ELR (cell line): ENCODE data around the gene MUC3A.
A peak's percentile ranks its signal among the peaks of the same experiment; 100 is the strongest.
"Not testable (repeated sequence)": the region's sequence is repeated elsewhere in the genome, so short reads cannot be mapped to it uniquely, and the experiment has no call there.

Experiments
- DNase-seq: peaks from one replicate; pipeline ENCODE4 v3.0.0-alpha.2; 2015; ENCODE audit warnings: low read depth

MUC3A gene, protein sequence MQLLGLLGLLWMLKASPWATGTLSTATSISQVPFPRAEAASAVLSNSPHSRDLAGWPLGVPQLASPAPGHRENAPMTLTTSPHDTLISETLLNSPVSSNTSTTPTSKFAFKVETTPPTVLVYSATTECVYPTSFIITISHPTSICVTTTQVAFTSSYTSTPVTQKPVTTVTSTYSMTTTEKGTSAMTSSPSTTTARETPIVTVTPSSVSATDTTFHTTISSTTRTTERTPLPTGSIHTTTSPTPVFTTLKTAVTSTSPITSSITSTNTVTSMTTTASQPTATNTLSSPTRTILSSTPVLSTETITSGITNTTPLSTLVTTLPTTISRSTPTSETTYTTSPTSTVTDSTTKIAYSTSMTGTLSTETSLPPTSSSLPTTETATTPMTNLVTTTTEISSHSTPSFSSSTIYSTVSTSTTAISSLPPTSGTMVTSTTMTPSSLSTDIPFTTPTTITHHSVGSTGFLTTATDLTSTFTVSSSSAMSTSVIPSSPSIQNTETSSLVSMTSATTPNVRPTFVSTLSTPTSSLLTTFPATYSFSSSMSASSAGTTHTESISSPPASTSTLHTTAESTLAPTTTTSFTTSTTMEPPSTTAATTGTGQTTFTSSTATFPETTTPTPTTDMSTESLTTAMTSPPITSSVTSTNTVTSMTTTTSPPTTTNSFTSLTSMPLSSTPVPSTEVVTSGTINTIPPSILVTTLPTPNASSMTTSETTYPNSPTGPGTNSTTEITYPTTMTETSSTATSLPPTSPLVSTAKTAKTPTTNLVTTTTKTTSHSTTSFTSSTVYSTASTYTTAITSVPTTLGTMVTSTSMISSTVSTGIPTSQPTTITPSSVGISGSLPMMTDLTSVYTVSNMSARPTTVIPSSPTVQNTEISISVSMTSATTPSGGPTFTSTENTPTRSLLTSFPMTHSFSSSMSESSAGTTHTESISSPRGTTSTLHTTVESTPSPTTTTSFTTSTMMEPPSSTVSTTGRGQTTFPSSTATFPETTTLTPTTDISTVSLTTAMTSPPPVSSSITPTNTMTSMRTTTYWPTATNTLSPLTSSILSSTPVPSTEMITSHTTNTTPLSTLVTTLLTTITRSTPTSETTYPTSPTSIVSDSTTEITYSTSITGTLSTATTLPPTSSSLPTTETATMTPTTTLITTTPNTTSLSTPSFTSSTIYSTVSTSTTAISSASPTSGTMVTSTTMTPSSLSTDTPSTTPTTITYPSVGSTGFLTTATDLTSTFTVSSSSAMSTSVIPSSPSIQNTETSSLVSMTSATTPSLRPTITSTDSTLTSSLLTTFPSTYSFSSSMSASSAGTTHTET (N-terminal part only)

DNA sequence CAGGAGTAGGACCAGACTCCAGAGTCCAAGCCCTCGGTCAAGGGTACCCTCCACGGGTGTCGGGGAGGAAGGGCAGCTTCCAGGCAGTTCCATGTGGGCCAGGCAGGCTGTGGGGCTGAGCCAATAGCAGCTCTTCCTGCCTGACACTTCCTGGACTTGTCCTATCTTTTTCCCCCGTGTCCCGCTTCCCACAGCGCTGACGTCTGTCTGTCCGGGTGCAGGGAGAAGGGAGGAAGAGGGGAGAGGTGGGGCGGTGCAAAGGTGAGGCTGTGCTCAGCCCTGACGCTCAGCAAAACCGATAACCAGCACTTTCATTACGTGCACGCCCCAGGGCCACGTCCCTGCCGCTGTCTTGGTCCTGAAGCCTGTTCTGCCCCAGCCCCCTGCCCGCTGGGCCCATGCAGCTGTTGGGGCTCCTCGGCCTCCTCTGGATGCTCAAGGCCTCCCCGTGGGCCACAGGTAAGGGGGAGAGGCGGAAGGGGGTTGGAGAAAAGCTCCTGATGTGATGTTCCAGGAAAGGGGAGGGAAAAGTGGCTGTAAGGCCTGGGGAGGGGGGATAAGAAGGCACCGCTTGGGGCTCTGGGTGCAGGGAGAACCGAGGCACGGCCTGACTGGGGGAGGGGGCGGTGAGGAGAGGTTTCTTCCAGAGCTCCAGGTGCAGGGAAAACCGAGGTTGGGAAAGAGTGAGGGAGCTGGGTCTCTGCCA lies at the start of gene MUC3A:
MUC3A (plus strand) TSS at position 308 of the 706 bp plus-strand sequence; CDS start at position 399, 91 bp downstream.
- DNase-seq: no peak

DNA sequence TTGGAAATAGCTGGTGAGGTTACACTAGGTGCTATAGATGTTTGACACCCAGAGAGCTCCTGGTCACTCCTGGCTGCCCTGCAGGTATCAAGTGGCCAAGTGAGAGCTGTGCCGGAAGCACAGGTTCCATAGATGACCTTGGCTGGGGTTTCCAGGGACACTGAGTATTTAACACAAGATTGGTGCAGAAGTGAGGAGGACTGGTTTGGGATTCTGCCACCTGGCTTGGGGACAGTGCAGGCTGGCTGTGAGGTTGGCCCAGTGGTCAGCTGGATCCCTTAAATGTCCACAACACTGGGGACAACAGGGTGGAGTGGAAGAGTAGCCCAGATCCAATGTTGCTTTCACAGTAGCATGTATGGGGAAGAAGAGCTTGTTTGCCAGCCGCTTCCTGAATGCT lies 48.4 kb upstream of the MUC3A start:
- DNase-seq: no peak

DNA sequence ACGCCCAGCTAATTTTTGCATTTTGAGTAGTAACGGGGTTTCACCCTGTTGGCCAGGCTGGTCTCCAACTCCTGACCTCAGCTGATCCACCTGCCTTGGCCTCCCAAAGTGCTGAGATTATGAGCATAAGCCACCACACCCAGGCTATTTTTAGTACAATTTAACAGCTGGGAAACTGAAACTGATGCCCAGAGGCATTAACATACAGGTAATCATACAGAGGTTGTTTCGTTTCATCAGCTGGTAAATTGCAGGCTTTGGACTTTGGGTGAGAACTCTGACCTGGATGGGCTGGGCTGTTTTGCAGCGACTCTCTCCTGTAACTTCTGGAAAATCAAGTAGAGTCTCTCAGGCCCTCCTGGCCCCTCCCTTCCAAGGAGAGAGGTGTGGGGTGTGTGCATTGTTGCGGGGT lies 47.4 kb upstream of the MUC3A start:
- DNase-seq: no peak

DNA sequence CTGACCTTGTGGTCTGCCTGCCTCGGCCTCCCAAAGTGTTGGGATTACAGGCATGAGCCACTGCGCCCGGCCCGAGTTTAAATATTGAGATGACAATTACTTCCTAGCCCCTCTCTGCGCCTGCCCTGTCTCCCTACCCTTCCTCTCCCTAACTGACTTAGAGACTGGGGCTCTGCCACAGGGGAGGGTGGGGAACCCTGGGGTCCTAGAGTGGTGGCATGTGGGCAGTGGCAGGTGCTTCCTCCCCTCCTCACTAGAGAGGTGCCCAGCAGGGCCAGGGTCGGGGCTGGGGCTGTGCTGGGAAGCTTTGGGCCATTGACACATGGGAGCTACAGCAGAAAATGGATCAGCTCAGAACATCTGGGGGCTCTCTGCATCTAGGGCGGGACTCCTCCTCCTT lies 46.7 kb upstream of the MUC3A start:
- DNase-seq: no peak

DNA sequence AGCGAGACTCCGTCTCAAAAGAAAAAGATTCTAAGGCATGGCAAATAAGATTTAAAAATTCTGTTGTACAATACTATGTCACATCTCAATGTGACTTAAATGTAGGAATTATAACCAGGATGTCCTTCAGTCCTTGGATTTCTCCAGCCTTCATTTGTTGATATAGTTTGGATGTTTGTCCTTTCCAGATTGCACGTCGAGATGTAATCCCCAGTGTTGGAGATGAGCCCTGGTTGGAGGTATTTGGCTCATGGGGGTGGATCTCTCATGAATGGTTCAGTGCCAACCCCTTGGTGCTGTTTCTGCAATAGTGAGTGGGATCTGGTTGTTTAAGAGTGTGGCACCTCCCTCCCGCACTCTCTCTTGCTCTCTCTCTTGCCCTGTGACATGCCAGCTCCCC lies 40.8 kb upstream of the MUC3A start:
- no peak for DNase-seq

DNA sequence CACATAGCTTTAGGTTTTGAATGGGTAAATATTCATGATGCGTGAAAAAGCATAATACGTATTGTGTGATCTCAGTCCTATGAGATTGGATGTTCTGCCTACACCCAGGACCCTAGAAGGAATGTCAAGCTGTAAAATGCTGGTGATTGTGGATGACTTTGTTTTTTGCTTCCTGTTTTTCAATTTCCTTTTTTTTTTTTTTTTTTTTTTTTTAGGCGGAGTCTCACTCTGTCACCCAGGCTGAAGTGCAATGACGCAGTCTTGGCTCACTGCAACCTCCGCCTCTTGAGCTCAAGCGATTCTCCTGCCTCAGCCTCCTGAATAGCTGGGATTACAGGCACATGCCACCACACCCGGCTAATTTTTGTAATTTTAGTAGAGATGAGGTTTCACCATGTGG lies 38.9 kb upstream of the MUC3A start:
- not testable (repeated sequence) for DNase-seq

DNA sequence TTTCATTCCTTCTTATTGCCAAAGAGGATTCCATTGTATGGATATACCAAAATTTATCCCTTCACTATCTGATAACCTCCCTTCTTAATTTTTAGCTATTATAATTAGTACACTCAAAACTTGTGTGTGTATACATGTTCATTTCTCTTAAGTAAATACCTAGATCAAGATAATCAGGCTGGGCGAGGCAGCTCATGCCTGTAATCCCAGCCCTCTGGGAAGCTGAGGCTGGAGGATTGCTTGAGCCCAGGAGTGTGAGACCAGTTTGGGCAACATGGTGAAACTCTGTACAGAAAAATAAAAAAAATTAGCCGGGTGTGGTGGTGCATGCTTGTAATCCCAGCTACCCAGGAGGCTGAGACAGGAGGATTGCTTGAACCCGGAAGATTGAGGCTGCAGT lies 37.9 kb upstream of the MUC3A start:
- DNase-seq: no peak

DNA sequence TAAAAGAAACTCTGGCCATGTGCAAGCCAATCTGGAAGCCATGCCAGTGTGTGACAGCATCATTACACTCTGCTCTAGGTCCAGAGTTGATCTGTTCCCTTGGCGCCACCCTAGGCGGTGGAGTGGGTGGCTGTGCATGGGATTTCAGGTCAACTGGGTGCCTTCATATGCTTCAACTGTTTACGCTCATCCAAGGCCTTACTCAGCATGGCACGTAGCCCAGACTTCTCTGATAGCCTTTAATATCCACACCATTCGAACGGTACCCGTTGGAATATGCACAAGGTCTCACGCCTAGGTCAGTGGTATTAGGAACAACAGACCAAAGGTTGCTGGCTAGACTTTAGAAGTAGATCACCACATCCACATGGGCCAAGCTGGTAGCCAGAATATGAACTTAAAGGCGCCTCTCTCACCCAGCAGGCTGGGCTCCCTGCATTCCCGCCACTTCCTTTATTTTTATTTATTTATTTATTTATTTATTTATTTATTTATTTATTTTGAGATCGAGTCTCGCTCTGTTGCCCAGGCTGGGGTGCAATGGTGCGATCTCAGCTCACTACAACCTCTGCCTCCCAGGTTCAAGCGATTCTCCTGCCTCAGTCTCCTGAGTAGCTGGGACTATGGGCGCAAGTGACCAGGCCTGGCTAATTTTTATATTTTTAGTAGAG lies 35.0 kb upstream of the MUC3A start:
- no peak for DNase-seq

DNA sequence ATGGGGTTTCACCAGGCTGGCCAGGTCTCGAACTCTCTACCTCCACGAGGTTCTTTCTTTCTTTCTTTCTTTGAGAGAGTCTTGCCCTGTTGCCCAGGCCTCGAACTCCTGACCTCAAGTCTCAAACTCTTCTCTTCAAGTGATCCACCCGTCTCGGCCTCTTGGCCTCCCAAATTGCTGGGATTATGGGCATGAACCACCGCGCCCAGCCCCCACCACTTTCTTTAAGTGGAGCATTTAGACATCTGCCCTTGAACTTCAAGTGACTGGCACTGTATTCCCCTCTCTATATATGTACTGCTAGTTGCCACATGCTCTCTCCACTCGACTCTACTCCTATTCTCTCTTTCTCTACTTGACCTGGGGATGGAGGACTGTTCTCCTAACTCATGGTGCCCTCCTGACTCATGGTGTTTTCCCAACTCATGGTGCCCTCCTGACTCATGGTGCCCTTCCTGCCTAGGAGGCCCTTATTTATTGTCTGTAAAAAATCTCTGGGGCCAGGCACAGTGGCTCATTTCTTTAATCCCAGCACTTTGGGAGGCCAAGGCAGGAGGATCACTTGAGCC lies 34.4 kb upstream of the MUC3A start:
- peak; percentile 25 for DNase-seq

DNA sequence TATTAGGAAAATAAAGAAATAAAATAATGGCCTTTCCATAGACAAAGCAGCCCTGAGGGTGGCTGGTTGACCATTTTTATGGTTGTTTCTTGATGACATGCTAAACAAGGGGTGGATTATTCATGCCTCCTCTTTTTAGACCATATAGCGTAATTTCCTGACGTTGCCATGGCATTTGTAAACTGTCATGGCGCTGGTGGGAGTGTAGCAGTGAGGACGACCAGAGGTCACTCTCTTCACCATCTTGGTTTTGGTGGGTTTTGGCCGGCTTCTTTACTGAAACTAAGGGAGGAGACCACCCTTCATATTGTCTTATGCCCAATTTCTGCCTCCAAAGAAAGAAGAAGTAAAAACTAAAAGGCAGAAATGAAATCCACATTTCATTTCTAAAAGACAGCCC lies 30.0 kb upstream of the MUC3A start:
- DNase-seq: not testable (repeated sequence)

DNA sequence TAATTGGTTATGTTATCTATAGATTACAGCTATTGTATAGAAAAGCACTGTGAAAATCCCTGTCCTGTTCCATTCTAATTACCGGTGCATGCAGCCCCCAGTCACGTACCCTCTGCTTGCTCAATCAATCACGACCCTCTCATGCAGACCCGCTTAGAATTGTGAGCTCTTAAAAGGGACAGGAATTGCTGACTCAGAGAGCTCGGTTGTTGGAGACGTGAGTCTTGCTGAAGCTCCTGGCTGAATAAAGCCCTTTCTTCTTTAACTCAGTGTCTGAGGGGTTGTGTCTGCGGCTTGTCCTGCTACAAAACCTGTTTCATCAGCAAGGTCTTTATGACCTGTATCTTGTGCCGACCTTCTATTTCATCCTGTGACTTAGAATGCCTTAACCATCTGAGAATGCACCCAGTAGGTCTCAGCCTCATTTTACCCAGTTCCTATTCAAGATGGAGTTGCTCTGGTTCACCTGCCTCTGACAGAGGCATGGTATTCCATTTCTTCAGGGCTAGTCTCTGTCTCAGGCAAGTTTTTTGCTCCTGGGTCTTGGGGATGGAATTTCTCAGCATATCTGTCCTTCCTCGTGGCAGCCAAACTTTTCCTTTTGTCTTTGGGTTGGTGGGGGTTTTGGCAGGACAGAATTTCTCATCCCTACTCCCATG lies 29.4 kb upstream of the MUC3A start:
- not testable (repeated sequence) for DNase-seq

DNA sequence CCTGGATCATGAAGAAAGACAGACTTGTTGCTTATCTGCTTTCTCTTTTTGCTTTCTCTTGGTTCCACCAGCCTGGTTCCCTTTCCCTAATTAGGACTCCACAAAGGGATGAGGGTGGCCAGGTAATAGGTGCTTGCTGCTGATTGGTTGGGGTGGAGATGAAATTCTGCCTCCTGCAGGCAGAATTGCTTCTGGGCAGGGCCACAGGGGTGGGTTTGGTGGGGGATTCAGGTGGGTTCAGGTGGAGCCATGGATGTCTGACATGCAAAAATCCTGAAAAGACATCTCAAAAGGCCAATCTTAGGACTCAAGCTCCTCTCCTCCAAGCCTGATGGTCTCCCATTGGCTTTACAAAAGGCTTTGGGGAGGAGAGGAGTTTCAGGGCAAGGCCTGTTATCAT lies 28.3 kb upstream of the MUC3A start:
- DNase-seq: no peak

DNA sequence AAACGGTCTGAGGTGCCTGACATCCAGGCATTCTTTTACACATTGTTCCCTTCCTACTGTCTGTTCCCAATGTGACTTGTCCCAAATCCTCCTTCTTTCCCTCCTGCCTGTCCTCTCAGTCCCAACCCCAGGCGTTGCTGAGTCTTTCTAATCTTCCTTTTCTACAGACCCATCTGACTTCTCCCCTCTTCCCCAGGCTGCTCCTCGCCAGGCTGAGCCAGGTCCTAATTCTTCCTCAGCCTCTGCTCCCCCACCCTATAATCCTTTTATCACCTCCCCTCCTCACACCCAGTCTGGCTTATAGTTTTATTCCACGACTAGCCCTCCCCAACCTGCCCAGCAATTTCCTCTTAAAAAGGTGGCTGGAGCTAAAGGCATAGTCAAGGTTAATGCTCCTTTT lies 25.7 kb upstream of the MUC3A start:
- DNase-seq: not testable (repeated sequence)

DNA sequence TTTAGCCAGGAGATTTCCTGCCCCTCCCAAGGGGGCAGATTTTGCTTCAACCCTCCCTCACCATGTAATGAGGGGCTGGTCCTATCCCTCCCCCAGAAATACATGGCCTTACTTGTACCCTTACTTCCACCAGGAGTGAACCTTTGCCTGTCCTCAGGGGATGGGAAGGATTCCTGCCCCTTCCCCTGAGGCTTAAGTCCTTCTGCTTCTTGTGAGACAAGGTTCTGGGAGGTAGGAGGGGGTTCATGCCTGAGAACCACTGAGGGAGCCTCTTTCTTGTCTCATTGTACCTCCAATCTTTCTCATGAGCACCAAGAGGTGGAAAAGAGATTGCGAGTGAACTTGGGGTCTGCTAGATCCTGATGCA lies 19.5 kb upstream of the MUC3A start:
- DNase-seq: no peak

DNA sequence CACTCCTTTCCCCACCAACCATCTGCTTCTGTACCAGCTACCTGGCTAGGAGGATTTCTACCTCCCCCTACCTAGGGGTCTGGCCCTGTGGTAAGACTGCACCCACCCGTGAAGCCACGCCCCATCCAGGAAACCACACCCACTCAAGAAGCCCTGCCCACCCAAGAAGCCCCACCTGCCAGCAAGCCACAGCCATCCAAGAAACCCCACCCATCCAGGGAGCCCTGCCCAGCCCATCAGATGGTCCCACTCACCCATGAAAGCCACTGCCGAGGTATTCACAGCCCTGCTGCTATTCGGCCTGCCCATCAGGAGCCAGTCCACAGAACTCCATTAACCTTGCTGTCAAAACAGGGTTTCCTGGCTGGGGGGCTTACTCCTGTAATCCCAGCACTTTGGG lies 15.6 kb upstream of the MUC3A start:
- DNase-seq: no peak

DNA sequence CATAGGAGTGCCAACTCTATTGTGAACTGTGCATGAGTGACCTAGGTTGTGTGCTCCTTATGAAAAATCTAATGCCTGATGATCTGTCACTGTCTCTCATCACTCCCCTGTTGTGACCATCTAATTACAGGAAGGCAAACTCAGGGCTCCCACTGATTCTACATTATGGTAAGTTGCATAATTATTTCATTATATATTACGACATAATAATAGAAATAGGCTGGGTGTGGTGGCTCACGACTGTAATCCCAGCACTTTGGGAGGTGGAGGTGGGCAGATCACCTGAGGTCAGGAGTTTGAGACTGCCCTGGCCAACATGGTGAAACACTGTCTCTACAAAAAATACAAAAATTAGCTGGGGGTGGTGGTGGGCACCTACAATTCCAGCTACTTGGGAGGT lies 14.0 kb upstream of the MUC3A start:
- not testable (repeated sequence) for DNase-seq

DNA sequence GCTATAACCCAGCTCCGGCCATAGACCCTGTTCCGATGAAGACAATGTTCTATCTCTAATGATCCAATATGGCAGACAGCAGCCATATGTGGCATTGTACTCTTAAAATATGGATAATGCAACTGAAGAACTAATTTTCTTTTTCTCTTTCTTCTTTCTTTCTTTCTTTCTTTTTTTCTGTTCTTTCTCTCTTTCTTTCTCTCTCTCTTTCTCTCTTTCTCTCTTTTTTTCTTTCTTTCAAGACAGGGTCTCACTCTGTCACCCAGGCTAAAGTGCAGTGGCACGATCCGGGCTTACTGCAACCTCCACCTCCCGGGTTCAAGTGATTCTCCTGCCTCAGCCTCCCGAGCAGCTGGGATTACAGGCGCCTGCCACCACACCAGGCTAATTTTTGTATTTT lies 13.2 kb upstream of the MUC3A start:
- not testable (repeated sequence) for DNase-seq

DNA sequence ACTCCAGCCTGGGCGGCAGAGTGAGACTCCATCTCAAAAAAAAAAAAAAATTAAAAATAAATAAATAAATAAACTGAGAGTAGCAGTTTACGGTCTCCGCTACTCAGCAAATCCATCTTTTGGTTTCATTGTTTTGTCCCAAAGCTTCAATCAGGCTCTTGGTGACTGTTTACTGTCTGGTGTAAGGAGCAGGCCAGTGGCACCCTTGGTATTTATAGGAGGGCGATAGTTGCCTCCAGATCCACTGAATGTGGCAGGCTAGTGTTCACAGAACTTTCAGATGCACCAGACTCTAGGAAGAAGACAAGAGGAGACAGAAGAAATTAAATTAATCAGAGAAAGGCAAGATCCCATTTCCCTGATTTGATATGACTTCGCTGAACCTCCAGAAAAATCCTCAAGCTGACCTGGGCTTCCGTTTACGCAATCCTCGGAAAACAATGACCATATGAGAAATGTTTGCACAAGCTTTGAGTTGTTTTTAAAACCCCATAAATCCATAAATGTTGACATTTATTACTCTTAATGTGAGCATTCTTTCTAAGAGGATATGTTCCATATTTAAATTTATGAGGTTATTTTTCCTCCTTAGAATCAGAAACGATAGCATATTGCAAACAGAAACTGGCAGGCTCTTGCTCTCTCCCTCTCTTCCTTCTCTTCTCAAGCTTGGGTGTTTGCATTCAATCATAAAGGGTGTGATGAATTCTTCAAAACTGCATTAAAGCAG lies 7.1 kb upstream of the MUC3A start:
- no peak for DNase-seq

DNA sequence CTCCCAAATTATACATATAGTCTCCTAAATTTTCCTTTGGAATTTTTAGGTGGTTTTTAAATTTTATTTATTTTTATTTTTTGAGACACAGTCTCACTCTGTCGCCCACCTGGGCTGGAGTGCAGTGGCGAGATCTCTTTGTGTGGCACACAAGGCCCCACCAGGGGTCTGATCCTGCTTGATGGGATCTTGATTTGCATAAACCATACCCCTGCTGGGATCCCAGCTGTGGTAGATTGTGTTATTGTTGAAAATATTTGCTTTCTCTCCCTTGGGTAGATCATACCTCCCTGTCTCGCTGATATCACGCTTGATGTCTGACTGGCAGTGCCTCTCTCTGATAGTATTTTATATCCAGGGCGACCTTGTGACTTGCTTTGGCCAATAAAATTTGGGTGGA lies 5.6 kb upstream of the MUC3A start:
- no peak for DNase-seq

DNA sequence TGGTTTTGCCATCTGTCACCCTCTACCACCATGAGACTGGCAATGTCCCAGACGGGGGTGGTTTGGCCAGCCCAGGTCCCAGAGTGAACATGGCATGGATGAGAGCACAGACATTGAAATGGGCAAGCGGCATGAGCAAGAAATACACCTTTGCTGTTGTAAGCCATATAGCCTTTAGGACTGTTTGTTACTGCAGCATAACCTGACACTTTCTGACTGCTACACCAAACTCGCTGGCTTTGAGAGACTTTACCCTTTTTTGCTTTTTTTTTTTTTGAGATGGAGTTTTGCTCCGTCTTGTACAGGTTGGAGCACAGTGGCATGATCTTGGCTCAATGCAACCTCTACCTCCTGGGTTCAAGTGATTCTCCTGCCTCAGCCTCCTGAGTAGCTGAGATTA lies 5.2 kb upstream of the MUC3A start:
- no peak for DNase-seq
